ENCODE results near the gene MGMT. TPM values are rescaled to one million over a fixed set of nuclear protein-coding genes. Genes with fewer than 3 reads are reported as not detected.

The MGMT gene
- total RNA-seq, 1 experiment from 2014 or later = 11.5 TPM

GRCh38 chr10:129474642-129475041, 7.6 kb downstream of the MGMT start:
- no peak overlapping the region for H3K27ac ChIP-seq (ENCODE audit: low read depth, low read length)
- no peak overlapping the region for H3K9ac ChIP-seq (ENCODE audit: low read length)
- TF ChIP-seq POLR2AphosphoS5 (IDR thresholded peaks at IDR 0.05; ENCODE audit: low read depth, low read length) = no peak
- TF ChIP-seq MAX (IDR thresholded peaks at IDR 0.05) = no peak
- no peak for TF ChIP-seq POLR2A (IDR thresholded peaks at IDR 0.05; ENCODE audit: borderline replicate concordance, extremely low read depth, insufficient read depth, insufficient read length)
- no peak for TF ChIP-seq JUND (IDR thresholded peaks at IDR 0.05)
- TF ChIP-seq ZNF274 (IDR thresholded peaks at IDR 0.05; ENCODE audit: low read depth, low read length) = no peak
- no peak for TF ChIP-seq EZH2phosphoT487 (IDR thresholded peaks at IDR 0.05; ENCODE audit: borderline replicate concordance)
- TF ChIP-seq EZH2 (IDR thresholded peaks at IDR 0.05) = no peak
- TF ChIP-seq CTCF (IDR thresholded peaks at IDR 0.05 in 2 of 3, conservative IDR thresholded peaks at IDR 0.05 in 1 of 3; ENCODE audit: borderline replicate concordance in 1 of 3, insufficient read depth in 1 of 3, low read depth in 2 of 3, low read length in 2 of 3) = no peak
- no peak for TF ChIP-seq ZBTB33 (IDR thresholded peaks at IDR 0.05; ENCODE audit: extremely low read depth, insufficient replicate concordance, low read length)
- no peak for TF ChIP-seq CEBPB (IDR thresholded peaks at IDR 0.05; ENCODE audit: low read depth)
- TF ChIP-seq CBX3 (IDR thresholded peaks at IDR 0.05; ENCODE audit: low read depth) = no peak
- TF ChIP-seq RAD21 (IDR thresholded peaks at IDR 0.05; ENCODE audit: low read depth) = no peak
- ChIA-PET RAD21 (ENCODE audit: low non-redundant PET in 1 of 2, low total read pairs in 2 of 2, uncharacterized antibody in 2 of 2, unreplicated experiment in 2 of 2) (no interaction called here), CTCF (no interaction called here), POLR2A (no interaction called here)
- no peak overlapping the region for H2AFZ ChIP-seq (ENCODE audit: low read depth, low read length, poor library complexity, severe bottlenecking)
- no peak for ATAC-seq
- no peak overlapping the region for H3K4me3 ChIP-seq (replicated peaks in 1 of 2; ENCODE audit: low read depth in 1 of 2, low read length in 2 of 2)
- no peaks in the 10 kb centered on the region for H3K79me2 ChIP-seq (ENCODE audit: insufficient read depth, low read length)
- BruUV-seq (replicated peaks) = no TSS peak
- H3K36me3 ChIP-seq (ENCODE audit: control insufficient read depth in 1 of 2, insufficient read depth in 2 of 2, low read length in 2 of 2) = no peaks in the 10 kb centered on the region
- no peaks in the 10 kb centered on the region for H3K9me2 ChIP-seq (ENCODE audit: insufficient read depth)
- H3K4me1 ChIP-seq (ENCODE audit: control insufficient read depth in 1 of 2, insufficient read depth in 2 of 2, low read length in 2 of 2) = no peaks in the 10 kb centered on the region
- peaks cover 7 to 27% of the 10 kb centered on the region in 2 experiments; a peak in 2 of 4 replicates for H3K9me3 ChIP-seq (ENCODE audit: control insufficient read depth in 1 of 2, insufficient read depth in 1 of 2, low read depth in 1 of 2, low read length in 2 of 2)
- H3K4me2 ChIP-seq (ENCODE audit: low read length) = no peak overlapping the region
- intact Hi-C loops (cut with micrococcal nuclease) = no loop called here
- DNase-seq (ENCODE audit: low read depth, low spot score) = no peak
- H4K20me1 ChIP-seq (ENCODE audit: insufficient read depth) = no peaks in the 10 kb centered on the region; the same call in 1 of the 2 replicates
- H3K27me3 ChIP-seq (ENCODE audit: insufficient read depth, low read length) = no peaks in the 10 kb centered on the region
